Ovary (tissue), 9 donors: ENCODE results near the gene TRMT1. TPM values are rescaled to one million over a fixed set of nuclear protein-coding genes. Genes with fewer than 3 reads are reported as not detected.

Experiments
- DNase-seq, 5 donors: peaks; one replicate each; pipeline ENCODE4 v3.0.0-alpha.2; 2019 to 2020
- H3K27ac ChIP-seq, 2 donors: fragments of 200-600 bp; one replicate each; pipeline versions ENCODE4 v1.5.1 to v1.8.0; 2019 to 2022
- H3K27me3 ChIP-seq: fragments of 200-600 bp; one replicate; pipeline ENCODE4 v1.8.0; 2022
- H3K36me3 ChIP-seq: fragments of 200-600 bp; sonication (generic); one replicate; pipeline ENCODE4 v1.5.1; 2019
- H3K4me1 ChIP-seq: one replicate; pipeline ENCODE4 v1.8.1; 2013; ENCODE audit warnings: mild to moderate bottlenecking, moderate library complexity; ENCODE audit not compliant: insufficient read depth
- H3K4me3 ChIP-seq: fragments of 200-600 bp; sonication (generic); one replicate; pipeline ENCODE4 v1.5.1; 2017
- H3K9me3 ChIP-seq, 2 donors: fragments of 200-600 bp in 1 of 2; sonication (generic) in 1 of 2; one replicate each; pipeline versions ENCODE4 v1.5.1 to v1.8.1; 2013 to 2019; ENCODE audit warnings: mild to moderate bottlenecking in 1 of 2, moderate library complexity in 1 of 2
- CTCF ChIP-seq, 3 donors: fragments of 450-650 bp in 2 of 3; fragments of 200-600 bp in 1 of 3; IDR thresholded peaks; one replicate each; pipeline versions ENCODE4 v1.5.1 to v1.8.0; 2016 to 2022; ENCODE audit warnings: antibody characterized with exemption in 3 of 3, mild to moderate bottlenecking in 1 of 3
- EP300 ChIP-seq: sonication (generic); formaldehyde crosslinking; IDR thresholded peaks from one replicate; pipeline ENCODE4 v1.6.1; 2017; ENCODE audit warnings: antibody characterized with exemption
- POLR2A ChIP-seq: fragments of 450-650 bp; IDR thresholded peaks from one replicate; pipeline ENCODE4 v1.6.1; 2017; ENCODE audit warnings: antibody characterized with exemption, mild to moderate bottlenecking, moderate library complexity
- WGBS, 3 donors: extraction: QIAGEN DNeasy Blood & Tissue Kit in 1 of 3; methylation state at CpG; one replicate each; pipeline versions ENCODE4 v1.1.5 to v1.1.7; 2013 to 2017; 5-methylcytosine and 5-hydroxymethylcytosine counted together
- intact Hi-C, 4 donors: fragments of 100-400 bp; cut with DNase I; formaldehyde crosslinking; loops; one replicate each; pipeline versions ENCODE4 v1.11.0 to v1.15.1; 2022 to 2023
- polyA plus RNA-seq, 2 donors: library from polyadenylated mRNA; stranded (reverse); fragments of 200-250 nt in 1 of 2; fragments of 350-450 nt in 1 of 2; fragmentation: Illumina TruSeq in 1 of 2; extraction: RNeasy Lipid Tissue Mini Kit (QIAGEN cat#74804) in 1 of 2; gene quantifications; one replicate each; pipeline ENCODE4 v1.2.3, GENCODE V29; 2013 to 2014
- total RNA-seq, 7 donors: library from RNA; depleted of rRNA in 2 of 7; stranded (reverse); fragments of >200 nt in 2 of 7; fragmentation: NEBNext Ultra II Directional in 3 of 7; extraction: Animal tissue kit (Norgen Biotek cat#: 25700) in 3 of 7; gene quantifications; one replicate each; pipeline versions ENCODE4 v1.1.0 to v1.2.4, GENCODE V29; 2016 to 2023
- donor health status: DM: no; HTN: no; CAD: no; lungs with moderate emphysema.
- donor health status: DM: no; HTN: no; CAD: no.
- donor health status: Bipolar disorder and iron deficiency.
- donor health status: DM: yes; HTN: yes; CAD: no.
- donor health status: DM: no; HTN: no; CAD: no.
- donor health status: DM: yes; HTN: yes; CAD: no.

Gene TRMT1
- total and polyA plus RNA-seq, 9 donors, result 7.6 to 54.8 (median 37.2) TPM

DNA sequence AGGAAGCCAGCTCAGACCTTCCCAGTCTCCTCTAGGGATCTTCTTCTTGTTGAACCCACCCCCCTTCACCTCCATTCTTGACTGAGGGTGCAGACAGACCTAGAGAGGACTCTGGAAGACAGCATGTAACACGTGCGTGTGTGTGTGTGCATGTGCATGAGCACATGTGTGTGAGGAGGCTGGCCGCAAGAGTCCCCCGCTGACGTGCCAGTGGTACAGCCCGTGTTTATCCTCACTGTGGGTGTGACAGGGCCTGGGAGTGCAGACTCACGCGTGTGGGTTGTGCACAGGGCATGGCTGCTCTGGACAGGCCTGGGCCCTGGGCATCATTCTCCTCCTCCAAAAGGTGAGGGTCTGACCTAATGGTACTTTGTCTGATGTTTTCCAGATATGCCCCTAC lies 40.2 kb downstream of the TRMT1 start:
- no peak overlapping the region for H3K4me3 ChIP-seq
- no peaks in the 10 kb centered on the region for H3K36me3 ChIP-seq
- H3K4me1 ChIP-seq, result peaks cover 19% of the 10 kb centered on the region
- no peaks in the 10 kb centered on the region for H3K9me3 ChIP-seq
- no peak for TF ChIP-seq CTCF (IDR thresholded peaks at IDR 0.05)
- TF ChIP-seq EP300, result no peak
- no peak for TF ChIP-seq POLR2A
- WGBS, 3 donors, result 36 to 45% (median 40%) methylated on average over 6 to 8 of the region's 8 CpGs
- H3K27ac ChIP-seq, result peak overlapping the region in 1 of 2 donors; percentile 54
- intact Hi-C loops, result no loop called here
- no peak for DNase-seq
- no peaks in the 10 kb centered on the region for H3K27me3 ChIP-seq

GRCh38 chr19:13074378-13074777 lies 42.2 kb downstream of the TRMT1 start:
- H3K27me3 ChIP-seq, result no peaks in the 10 kb centered on the region
- H3K36me3 ChIP-seq, result no peaks in the 10 kb centered on the region
- peak overlapping the region in 1 of 2 donors; percentile 35 for H3K27ac ChIP-seq
- peaks cover 24% of the 10 kb centered on the region for H3K4me1 ChIP-seq
- no peaks in the 10 kb centered on the region for H3K9me3 ChIP-seq
- 38 to 49% (median 49%) methylated on average over 4 of the region's 4 CpGs for WGBS, 3 donors
- intact Hi-C loops, result no loop called here
- DNase-seq, result no peak
- no peak overlapping the region for H3K4me3 ChIP-seq
- TF ChIP-seq CTCF (IDR thresholded peaks at IDR 0.05), result no peak
- TF ChIP-seq EP300, result no peak
- TF ChIP-seq POLR2A, result no peak

DNA sequence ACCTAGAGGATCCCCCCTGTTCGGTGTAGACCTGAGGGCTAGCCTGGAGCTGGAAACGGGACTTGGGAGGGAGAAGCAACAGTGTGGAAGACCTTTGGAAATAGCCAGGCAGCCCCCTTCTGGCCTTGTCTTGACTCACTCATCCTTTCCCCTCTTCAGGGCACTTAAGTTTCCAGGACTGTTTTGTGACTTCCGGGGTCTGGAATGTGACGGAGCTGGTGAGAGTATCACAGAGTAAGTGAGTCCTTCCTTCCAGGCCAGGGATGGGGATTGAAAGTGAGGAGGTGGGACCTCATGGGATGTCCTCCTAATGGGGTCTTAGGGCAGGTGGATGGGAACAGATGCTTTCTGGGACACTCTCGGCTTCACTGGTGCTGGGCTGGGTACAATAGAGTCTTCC lies 43.3 kb downstream of the TRMT1 start:
- WGBS, 3 donors, result 82 to 89% (median 83%) methylated on average over 5 of the region's 5 CpGs
- Histone ChIP-seq H3K4me1 (peaks cover 24% of the 10 kb centered on the region), H3K9me3 (no peaks in the 10 kb centered on the region), H3K4me3 (no peak overlapping the region), H3K27me3 (no peaks in the 10 kb centered on the region), H3K36me3 (no peaks in the 10 kb centered on the region), H3K27ac (peak overlapping the region in 1 of 2 donors; percentile 13)
- intact Hi-C loops, result no loop called here
- DNase-seq, result no peak
- no peak for TF ChIP-seq POLR2A
- TF ChIP-seq EP300, result no peak
- TF ChIP-seq CTCF (IDR thresholded peaks at IDR 0.05), result no peak

DNA sequence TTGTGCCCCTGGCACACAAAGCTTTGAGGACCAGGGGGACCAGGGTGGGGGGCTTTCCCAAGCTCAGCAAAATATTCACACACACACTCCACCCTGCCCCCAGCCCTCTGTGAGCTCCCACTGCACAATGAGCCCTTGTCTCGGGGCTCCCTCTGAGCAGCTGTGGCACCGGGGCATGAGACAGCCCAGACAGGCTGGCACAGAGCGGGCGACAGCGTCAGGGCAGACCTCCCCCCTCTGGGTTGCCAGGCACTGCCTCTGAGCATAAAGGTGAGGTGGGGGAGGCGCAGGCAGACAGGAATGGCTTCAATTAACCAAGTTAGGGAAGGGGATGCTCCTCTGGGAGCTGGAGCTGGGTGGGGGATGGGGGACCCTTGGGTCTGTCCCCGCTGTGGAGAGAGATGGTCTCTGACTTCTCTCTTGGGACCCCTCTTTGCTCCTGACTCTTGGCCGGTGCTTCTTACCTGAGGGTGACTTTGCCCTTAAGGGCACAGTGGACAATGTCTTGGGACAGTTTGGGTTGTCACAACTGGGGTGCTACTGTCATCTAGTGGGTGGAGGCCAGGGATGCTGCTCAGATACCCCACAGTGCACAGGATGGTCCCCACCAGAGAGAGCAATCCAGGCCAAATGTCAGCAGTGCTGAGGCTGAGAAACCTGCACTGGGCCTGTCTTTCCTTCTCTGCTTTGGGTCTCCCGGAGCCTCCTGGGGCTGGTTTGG lies 44.2 kb downstream of the TRMT1 start:
- peak overlapping the region; percentile 6 to 14 for H3K27ac ChIP-seq
- no peak for DNase-seq
- 93 to 95% (median 94%) methylated on average over 6 to 9 of the region's 9 CpGs for WGBS, 3 donors
- H3K36me3 ChIP-seq, result no peaks in the 10 kb centered on the region
- TF ChIP-seq EP300 (no peak), CTCF (IDR thresholded peaks at IDR 0.05) (no peak), POLR2A (no peak)
- intact Hi-C loops, result no loop called here
- H3K27me3 ChIP-seq, result no peaks in the 10 kb centered on the region
- H3K4me1 ChIP-seq, result peaks cover 25% of the 10 kb centered on the region
- H3K9me3 ChIP-seq, result no peaks in the 10 kb centered on the region
- H3K4me3 ChIP-seq, result no peak overlapping the region
